RWPE1 (cell line): ENCODE data around the gene RBMS3.

ENCODE experiments used
- CTCF ChIA-PET: fragments of 350-600 bp; sonication (Branson Sonifier 250); formaldehyde crosslinking; extraction: SDS; loops from one replicate; lab custom pipeline; 2021; lab: Yijun Ruan, JAX
- POLR2A ChIA-PET: fragments of 400-600 bp; formaldehyde crosslinking; extraction: SDS; loops from one replicate; lab custom pipeline; 2020; ENCODE audit warnings: antibody characterized with exemption; ENCODE audit not compliant: low non-redundant PET; lab: Yijun Ruan, JAX
- DNase-seq: peaks from one replicate; pipeline ENCODE4 v3.0.0; 2012; ENCODE audit warnings: low spot score
- H3K27ac ChIP-seq: fragments of 450-650 bp; 2 replicates; pipeline ENCODE4 v1.5.1; 2017
- TF ChIP-seq, protein P1 (sequence below): fragments of 450-650 bp; conservative IDR thresholded peaks from 2 replicates; pipeline ENCODE4 v1.5.1; 2017; ENCODE audit warnings: low read depth, mild to moderate bottlenecking

Gene RBMS3

DNA sequence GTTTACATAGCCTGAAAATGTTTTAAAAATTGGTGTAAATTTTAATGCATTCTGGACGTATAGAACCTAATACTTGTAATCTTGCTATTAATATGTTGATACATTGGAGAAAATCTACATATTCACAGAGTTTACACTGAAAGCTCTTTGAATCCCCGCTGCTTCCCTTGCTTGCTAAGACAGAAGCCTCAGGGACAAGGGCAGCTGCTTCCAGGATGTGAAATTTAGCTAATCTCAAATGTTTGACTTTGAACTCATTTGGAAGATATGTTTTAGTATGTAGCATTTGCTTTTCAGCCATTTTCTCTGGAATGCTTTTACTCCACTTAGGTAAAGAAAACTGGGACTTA, 172.0 kb downstream of the RBMS3 start:
- no peak for DNase-seq
- CTCF ChIA-PET = no interaction called here
- TF ChIP-seq, protein P1, sequence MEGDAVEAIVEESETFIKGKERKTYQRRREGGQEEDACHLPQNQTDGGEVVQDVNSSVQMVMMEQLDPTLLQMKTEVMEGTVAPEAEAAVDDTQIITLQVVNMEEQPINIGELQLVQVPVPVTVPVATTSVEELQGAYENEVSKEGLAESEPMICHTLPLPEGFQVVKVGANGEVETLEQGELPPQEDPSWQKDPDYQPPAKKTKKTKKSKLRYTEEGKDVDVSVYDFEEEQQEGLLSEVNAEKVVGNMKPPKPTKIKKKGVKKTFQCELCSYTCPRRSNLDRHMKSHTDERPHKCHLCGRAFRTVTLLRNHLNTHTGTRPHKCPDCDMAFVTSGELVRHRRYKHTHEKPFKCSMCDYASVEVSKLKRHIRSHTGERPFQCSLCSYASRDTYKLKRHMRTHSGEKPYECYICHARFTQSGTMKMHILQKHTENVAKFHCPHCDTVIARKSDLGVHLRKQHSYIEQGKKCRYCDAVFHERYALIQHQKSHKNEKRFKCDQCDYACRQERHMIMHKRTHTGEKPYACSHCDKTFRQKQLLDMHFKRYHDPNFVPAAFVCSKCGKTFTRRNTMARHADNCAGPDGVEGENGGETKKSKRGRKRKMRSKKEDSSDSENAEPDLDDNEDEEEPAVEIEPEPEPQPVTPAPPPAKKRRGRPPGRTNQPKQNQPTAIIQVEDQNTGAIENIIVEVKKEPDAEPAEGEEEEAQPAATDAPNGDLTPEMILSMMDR = no peak
- H3K27ac ChIP-seq = no peak overlapping the region; the same call in 1 of the 2 replicates
- POLR2A ChIA-PET = no interaction called here

- ChIA-PET POLR2A (no interaction called here), CTCF (no interaction called here)
- H3K27ac ChIP-seq = peak overlapping the region; percentile 55
- TF ChIP-seq, protein P1 = no peak
- DNase-seq = no peak
Measured at GRCh38 chr3:29453284-29454001, 172.6 kb downstream of the RBMS3 start.

DNA sequence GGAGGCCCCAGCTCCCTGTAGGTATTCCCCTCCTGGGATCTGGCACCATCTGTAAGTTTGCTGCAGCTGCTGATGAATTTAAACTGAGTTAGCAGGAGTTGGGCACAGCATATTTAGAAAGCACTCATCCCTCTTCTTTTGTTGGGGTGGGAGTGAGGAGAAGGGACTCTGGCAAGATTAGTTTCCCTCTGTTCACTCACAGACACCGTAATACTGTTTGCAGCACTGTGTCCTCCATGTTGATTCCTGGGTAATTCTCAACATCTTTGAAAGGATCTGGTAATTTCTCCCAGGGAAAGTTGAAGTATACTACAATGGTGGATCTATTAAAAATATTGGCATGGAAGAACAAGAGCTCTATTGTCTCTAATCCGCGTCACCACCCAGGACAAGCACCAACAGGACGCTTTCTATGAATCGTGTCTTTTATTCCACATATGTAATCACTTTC, 173.3 kb downstream of the RBMS3 start:
- TF ChIP-seq, protein P1 = no peak
- POLR2A ChIA-PET = no interaction called here
- H3K27ac ChIP-seq = no peak overlapping the region
- peak; percentile 14 for DNase-seq
- CTCF ChIA-PET = no interaction called here

DNA sequence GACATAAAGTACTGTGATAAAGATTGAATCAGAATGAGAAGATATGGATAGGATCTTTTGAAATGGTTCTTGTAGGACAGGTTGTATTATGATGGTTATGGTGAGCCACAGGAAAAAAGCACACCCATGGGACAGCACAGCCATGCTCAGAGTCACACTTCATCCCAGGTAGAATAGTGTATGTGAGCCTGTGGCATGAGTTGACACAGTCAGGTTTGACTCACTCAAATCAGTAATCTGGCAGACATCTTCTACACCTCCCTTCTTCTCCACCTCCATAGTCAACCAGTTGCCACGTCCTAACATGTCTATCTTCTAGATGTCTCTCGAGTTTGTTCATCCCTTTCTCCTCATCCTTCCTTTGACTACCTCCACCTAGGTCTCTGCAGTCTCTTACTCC, 176.0 kb downstream of the RBMS3 start:
- H3K27ac ChIP-seq = no peak overlapping the region
- POLR2A ChIA-PET = no interaction called here
- CTCF ChIA-PET = no interaction called here
- DNase-seq = no peak
- TF ChIP-seq, protein P1 = no peak

DNA sequence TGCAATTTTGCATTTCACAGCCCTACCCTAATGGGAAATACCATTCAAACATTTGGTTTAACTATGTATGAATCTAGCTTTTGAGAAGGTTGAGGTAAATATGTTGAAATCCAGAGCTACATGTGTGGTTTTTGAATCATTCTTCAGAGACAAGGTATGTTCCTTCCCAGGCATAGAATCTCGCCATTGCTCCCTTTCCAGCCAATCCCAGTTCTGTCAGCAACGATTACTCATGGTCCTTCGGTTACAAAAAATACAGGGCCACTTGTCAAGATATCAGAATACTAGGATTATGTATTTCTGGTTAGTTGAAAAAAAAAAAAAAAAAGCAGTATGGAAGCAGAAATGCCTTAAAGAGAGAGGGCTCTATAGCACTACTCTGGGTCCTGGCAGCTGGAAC, 182.4 kb downstream of the RBMS3 start:
- TF ChIP-seq, protein P1 = no peak
- no peak overlapping the region for H3K27ac ChIP-seq
- DNase-seq = no peak
- ChIA-PET POLR2A (no interaction called here), CTCF (no interaction called here)

DNA sequence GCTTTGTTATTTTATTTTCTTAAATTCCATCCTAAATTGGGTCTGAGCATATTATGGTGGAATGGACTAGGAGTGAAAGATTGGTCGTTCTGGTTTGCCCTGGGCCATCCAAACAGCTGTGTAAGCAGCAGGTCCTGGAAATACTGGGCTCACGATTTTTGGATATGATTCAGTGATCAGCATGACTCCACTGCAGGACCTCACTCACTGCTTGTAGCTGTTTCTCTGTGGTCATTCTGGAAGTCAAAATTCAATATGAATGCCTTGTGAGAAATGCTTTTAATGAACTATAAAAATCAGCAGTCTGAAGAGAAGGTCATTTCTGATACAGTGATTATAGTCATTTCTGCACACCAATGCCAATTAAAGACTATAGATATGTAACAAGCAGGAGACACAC, 185.0 kb downstream of the RBMS3 start:
- ChIA-PET POLR2A (no interaction called here), CTCF (no interaction called here)
- no peak for DNase-seq
- H3K27ac ChIP-seq = no peak overlapping the region
- TF ChIP-seq, protein P1 = no peak
